Cardiac fibroblast (primary cell): ENCODE measurements around the gene PTBP1.

Source experiments
- DNase-seq, 2 donors: peaks; one replicate each; pipeline versions ENCODE4 v3.0.0 to v3.0.0-alpha.2; 2010; ENCODE audit warnings: low read depth in 2 of 2
- H3K4me3 ChIP-seq, 2 donors: replicated peaks in 1 of 2; 1 replicate in 1 of 2; 2 replicates in 1 of 2; pipeline ENCODE4 v1.5.1; 2011; ENCODE audit warnings: low read depth in 2 of 2, low read length in 2 of 2, mild to moderate bottlenecking in 2 of 2, moderate library complexity in 1 of 2
- CTCF ChIP-seq: IDR thresholded peaks from one replicate; pipeline ENCODE4 v1.5.1; 2011; ENCODE audit warnings: low read depth, mild to moderate bottlenecking, low read length, inconsistent platforms

Gene PTBP1

GRCh38 chr19:821825-822503 lies 24.7 kb downstream of the PTBP1 start, which contains the start of gene PLPPR3:
Gene PLPPR3 (minus strand): TSS chr19:821955. CDS start chr19:821559, 396 bp downstream.
- TF ChIP-seq CTCF: no peak
- DNase-seq: no peak
- H3K4me3 ChIP-seq: peak within 1 kb of the TSS; percentile 26 to 27

DNA sequence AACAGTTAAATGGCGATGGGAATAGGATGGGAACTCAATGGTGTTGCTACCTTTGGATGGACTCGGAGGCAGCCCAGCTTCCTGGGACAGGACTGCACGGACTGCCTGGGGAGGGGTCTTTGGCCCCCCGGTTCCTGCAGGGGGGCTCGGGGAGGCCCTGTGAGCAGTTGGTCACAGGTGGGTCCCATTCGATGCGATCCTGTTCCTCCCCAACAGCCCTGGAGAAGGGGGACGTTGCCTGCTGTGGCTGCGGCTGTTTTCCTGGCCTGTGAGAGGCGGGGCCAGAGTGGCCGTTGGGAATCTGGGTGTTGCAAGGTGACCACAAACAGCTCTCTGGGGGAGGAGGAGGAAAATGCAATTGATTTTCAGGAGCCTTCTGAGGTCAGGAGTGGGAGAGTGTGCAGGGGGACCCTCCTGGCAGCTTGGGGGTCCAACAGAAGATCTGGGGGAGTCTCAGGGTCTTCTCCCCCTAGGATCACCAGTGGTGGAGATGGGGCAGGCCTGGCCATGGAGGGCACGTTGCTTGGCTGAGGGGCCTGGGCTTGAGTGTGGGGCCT lies 26.4 kb downstream of the PTBP1 start:
- no peak for TF ChIP-seq CTCF
- H3K4me3 ChIP-seq: no peak overlapping the region
- DNase-seq: no peak

- DNase-seq: no peak
- TF ChIP-seq CTCF: no peak
- no peak overlapping the region for H3K4me3 ChIP-seq
Measured at GRCh38 chr19:824885-825284, 27.6 kb downstream of the PTBP1 start.

DNA sequence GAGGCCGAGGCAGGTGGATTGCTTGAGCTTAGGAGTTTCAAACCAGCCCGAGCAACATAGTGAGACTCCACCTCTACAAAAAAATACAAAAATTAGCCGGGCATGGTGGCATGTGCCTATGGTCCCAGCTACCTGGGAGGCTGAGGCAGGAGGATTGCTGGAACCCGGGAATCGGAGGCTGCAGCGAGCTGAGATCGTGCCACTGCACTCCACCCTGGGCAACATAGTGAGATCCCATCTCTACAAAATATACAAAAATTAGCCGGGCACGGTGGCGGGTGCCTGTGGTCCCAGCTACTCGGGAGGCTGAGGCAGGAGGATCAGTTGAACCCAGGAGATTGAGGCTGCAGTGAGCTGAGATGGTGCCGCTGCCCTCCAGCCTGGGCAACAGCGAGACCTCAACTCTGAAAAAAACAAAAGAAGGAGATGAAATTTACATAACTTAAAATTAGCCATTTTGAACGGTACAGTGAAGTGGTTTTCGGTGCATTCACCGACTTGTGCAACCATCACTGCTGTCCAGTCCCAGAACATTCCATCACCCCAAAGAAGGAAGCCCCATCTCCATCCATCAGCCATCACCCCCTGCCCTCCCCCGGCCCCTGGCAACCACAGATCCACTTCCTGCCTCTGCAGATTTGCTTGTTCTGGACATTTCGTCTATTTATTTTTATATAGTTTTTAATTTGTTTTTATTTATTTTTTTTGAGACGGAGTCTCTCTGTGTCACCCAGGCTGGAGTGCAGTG lies 28.8 kb downstream of the PTBP1 start:
- no peak overlapping the region for H3K4me3 ChIP-seq
- no peak for TF ChIP-seq CTCF
- DNase-seq: no peak

DNA sequence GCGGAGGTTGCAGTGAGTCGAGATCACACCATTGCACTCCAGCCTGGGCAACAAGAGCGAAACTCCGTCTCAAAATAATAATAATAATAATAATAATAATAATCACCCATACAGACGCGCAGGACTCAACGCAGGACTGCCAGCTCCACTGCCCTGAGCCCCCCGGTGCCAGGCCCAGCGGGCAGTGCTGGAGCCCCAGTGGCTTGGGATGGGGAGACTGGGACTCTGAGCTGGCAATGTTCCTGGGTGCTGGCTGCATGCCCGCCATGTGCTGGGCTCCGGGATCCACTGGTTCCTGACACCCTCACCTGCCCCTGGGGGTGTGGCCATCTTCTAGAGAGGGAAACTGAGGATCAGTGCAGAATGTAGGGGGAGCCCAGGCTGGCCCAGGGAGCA lies 30.1 kb downstream of the PTBP1 start:
- H3K4me3 ChIP-seq: no peak overlapping the region
- DNase-seq: no peak
- TF ChIP-seq CTCF: no peak

DNA sequence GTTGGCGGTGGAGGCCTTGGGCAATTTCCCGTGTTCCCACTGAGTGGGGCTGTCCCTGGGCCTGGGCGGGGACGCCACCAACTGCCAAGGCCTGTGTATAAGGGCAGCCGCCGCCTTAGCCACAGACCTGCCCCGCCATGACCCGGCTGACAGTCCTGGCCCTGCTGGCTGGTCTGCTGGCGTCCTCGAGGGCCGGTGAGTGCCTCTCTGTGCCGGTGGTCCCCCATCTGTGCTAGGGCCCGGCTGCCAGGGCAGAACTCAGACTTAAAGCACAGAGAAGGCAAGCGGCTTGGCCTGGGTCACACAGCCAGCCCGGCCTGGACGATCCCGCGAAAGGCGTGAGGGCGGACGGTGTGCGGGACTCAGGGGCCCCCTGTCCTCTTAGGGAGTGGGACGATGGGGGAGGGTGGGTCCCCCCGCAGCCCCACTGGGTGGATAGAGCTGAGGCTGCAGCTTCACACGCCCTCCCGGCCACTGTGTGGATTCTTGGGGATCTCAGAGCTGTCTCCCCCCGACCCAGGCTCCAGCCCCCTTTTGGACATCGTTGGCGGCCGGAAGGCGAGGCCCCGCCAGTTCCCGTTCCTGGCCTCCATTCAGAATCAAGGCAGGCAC lies 30.6 kb downstream of the PTBP1 start, which contains the start of gene AZU1:
Gene AZU1, plus strand, starts transcription at position 128 of the 612 bp plus-strand sequence. Its CDS starts 10 bp downstream, at position 138.
- no peak for DNase-seq
- no peak for TF ChIP-seq CTCF
- no peak within 1 kb of the TSS for H3K4me3 ChIP-seq
